ENCODE measurements around the gene IFNLR1.
"Not testable (repeated sequence)": the region's sequence is repeated elsewhere in the genome, so short reads cannot be mapped to it uniquely, and the experiment has no call there.

Gene IFNLR1

DNA sequence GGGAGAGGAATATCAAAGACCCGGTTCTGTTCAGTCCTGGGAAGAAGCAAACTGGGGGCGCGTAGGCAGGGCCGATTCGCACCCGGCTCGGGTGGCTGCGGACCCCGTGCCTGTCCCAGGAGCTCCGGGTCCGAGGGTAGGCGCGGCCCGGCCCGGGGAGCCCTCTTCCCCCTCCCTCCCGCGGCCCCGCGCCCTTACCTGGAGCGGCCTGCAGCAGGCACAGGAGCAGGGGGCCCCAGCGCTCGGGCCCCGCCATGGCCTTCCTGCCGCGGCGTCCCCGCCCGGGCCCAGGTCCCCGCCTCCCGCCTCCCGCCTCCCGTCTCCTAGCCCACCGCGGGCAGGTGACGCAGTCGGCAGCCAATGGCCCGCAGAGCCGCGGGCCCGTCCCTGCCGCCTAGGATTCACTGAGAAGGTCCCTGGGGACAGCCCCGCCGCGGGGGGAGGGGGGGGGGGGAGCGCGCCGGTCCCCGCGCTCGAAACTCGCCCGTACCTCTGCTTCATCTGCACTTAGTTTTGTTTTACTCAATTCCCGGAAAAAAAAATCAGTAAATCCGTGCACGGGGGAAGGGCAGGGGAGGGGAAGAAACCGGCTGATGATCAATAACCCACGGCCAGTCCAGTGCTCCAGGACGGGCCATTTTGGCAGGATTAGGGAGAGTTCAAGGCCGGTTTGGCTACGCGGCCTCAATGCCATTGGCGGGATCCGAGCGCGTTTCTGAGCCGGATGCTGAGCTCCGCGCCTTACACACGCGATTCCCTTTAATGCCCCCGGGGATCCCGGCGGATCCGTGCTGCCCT lies at the start of gene IFNLR1:
Gene IFNLR1 (minus strand): TSS at position 297 of the 798 bp plus-strand sequence. CDS start 41 bp downstream, at position 256.
- DNase-seq: peak; percentile 75

GRCh38 chr1:24235921-24236788 lies 49.1 kb upstream of the IFNLR1 start:
- peak; percentile 49 for DNase-seq

DNA sequence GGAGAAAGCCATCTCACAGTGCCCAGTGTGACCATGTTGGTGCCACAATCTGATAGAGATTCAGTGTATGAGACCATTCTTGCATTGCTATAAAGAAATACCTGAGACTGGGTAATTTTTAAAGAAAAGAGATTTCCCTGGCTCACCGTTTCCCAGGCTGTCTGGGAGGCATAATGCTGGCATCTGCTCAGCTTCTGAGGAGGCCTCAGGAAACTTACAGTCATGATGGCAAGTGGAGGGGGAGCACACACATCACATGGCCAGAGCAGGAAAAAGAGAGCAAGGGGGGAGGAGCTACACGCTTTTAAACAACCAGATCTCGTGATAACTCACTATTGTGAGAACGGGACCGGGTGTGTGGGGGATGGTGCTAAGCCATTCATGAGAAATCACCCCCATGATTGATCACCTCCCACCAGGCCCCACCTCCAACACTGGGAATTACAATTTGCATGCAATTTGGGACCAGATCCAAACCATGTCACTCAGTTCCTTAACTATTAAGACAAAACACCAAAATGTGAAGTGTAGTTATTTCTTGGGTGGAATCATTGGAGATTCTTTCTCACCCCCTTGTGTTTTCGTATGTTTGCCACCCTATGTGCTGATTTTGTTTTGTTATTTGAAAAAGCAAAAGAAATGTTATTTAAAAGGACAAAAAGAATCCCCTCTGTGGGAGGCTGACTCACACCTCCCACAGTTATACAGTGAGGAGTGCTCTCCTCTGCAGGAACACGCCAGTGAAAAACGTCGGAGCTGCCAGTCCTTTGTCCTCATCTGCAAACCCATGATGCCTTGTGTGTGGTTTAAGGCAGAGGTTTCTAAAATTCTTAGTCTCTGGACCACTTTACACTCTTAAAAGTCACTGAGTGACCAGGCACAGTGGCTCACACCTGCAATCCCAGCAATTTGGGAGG lies 46.9 kb upstream of the IFNLR1 start:
- DNase-seq: no peak

DNA sequence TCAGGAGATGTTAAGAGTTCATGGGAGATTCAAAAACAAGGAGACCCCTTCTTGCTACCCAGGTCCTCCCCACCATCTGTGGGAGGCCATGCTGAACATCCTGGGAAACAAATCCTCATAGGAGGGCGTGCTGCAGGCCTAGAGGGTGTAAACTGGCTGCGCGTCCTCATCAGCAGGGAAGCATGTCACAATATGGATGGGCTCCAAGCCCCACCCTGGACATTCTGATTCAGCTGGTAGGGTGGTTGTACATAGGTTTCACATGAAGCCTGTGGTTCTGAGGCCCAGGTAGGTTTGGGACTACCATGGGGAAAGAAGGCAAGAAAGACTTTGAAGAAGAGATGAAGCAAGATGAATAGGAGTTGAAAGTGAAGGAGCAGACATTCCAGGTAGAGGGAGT lies 44.6 kb upstream of the IFNLR1 start:
- no peak for DNase-seq

DNA sequence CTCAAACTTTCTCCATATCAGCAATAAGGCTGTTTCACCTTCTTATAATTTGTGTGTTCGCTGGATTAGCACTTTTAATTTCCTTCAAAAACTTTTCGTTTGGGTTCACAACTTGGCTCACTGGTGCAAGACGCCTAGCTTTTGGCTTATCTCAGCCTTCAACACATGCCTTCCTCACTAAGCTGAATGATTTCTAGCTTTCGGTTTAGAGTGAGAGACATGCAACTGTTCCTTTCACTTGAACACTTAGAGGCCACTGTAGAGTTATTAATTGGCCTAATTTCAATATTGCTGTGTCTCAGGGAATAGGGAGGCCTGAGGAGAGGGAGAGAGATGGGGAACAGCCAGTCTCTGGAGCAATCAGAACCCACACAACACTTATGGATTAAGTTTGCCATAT lies 41.2 kb upstream of the IFNLR1 start:
- no peak for DNase-seq

DNA sequence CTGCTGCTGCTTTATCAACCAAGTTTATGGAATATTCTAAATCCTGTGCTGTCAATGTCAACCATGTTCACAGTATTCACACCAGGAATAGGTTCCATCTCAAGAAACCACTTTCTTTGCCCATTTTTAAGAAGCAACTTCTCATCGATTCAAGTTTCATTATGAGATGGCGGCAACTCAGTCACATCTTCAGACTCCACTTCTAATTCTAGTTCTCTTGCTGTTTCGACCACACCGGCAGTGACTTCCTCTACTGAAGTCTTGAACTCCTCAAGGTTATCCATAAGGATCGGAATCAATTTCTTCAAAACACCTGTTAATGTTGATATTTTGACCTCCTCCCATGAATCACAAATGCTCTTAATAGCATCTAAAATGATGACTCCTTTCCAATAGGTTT lies 39.7 kb upstream of the IFNLR1 start:
- DNase-seq: no peak

DNA sequence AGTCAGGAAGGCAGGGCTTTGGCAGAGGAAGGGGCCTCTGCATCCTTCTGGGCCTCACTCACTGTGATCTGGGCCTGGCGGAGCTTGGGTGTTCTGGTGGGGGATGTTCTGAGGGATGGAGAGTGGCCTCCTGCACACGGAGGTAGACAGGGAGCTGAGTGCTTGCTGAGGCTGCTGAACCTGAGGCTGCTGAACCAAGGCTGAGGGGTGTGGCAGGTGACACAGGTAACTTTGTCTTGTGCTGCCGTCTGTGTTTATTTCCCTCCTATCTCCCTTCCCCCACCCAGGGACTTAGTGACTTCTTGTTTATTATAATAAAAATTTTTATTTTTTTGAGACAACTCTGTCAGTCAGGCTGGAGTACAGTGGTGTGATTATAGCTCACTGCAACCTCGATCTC lies 37.7 kb upstream of the IFNLR1 start:
- DNase-seq: no peak

- no peak for DNase-seq
Observed at GRCh38 chr1:24224086-24224485, 37.0 kb upstream of the IFNLR1 start.

DNA sequence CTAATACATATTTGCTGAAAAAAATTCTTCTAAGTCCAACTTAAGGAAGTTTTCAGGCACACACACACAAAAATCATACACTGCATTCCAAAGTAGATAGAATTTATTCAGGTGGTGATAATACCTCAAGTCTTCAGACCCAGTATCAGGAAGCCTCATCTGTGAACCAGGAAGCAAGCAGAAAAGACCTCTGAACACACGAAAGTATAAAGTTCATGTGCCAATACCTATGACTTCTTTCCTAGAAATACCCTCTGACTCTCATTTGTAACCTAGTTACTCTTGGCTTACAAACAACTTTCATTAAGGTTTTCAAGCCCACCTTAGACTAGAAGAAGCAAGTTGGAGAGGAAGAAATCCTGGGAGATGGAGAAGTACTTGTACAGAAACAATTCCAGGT lies 35.7 kb upstream of the IFNLR1 start:
- DNase-seq: no peak

DNA sequence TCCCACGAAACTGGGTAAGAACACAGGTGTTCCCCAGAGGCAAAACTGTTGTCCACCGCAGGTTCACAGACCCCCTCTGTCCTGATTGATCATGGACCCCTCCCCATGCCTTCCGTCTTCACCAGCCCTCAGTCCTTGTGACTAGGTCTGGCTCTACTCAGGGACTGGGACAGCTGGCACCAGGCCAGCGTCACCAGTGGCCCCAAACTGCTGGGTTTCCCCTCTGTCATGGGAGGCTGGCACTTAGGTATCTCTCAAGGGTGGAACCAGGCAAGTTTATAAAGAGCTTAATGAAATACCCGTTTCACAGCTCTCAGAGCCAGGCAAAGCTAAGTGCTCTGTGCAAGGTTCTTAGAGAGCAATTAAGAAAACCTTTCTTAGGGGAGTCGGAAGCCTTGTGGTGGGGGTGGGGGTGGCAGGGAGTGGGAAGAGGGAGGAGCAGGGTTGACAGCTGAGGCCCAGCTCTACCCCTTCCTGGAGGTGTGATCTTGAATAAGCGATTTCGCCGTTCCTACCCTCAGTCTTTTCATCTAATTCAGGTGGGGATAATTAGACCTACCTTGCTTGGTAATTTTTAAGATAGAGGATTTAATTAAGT lies 35.0 kb upstream of the IFNLR1 start:
- DNase-seq: no peak

DNA sequence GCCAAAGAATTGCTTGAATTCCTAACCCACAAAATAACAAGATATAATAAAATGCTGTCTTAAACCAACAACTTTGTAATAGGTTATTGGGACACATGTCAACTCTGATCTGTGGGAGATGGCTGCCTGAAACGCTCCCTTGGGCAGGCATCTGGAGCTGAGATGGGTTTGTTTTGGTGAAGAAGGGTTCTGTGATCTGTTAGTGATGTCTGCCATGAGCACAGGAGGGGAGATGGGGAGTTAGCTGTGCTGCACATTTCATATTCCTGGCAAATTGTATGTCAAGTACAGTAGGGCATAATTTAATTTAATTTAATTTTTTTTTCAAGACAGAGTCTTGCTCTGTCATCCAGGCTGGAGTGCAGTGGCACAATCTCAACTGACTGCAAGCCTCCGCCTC lies 34.2 kb upstream of the IFNLR1 start:
- DNase-seq: no peak

GRCh38 chr1:24216276-24217074 lies 29.4 kb upstream of the IFNLR1 start:
- no peak for DNase-seq

GRCh38 chr1:24215226-24215814 lies 28.2 kb upstream of the IFNLR1 start:
- no peak for DNase-seq

DNA sequence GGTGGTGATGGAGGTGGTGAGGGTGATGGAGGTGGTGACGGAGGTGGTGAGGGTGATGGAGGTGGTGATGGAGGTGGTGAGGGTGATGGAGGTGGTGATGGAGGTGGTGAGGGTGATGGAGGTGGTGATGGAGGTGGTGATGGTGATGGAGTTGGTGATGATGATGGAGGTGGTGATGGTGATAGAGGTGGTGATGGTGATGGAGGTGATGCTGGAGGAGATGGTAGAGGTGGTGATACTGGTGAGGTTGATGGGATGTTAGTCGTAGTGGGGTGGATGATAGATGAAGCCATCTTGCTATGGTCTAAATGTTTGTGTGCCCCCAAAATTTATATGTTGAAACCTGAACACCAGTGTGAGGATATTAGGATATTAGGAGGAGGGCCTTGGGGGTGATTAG lies 25.3 kb upstream of the IFNLR1 start:
- DNase-seq: no peak

DNA sequence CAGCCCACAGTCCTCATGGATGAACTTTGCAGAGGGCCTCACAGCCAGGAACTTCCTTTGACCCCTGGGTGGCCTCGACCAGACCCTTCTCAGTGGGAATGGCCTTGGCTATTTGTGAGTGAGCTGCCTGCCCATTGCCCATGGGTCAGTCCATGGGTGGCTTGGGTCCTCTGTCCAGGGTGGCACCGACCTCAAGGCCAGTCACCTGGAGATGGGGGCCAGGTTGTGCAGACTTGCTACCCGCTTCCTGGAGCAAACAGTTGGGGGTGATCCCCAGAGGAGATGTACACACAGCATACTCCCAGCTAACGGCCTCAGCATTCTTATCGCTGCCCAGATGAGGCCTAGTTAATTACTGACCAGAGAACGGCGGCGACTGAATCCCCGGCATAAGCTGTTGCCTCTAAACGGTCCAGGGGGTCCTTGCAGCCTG lies 23.1 kb upstream of the IFNLR1 start:
- DNase-seq: no peak

- no peak for DNase-seq
Observed at GRCh38 chr1:24209097-24209496, 22.0 kb upstream of the IFNLR1 start.

DNA sequence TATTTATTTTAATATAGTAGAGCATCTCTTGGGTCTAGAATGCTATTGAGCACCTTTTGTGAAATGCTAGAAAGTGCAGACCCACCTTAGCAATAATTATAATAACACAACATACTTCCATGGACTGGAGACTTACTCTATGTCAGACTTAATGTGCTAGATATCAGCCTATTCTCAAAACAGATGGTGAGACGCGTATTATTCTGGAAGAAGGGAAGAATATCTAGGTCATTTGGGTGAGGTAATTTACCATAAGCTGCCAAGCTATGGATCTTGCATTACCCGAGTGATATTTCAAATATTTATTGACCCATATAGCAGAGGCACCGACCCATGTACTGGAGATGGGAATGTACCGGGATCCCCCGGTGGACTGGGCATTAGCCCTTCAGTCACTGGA lies 20.6 kb upstream of the IFNLR1 start:
- DNase-seq: no peak

- DNase-seq: not testable (repeated sequence)
Observed at GRCh38 chr1:24207395-24207687, 20.3 kb upstream of the IFNLR1 start.

DNA sequence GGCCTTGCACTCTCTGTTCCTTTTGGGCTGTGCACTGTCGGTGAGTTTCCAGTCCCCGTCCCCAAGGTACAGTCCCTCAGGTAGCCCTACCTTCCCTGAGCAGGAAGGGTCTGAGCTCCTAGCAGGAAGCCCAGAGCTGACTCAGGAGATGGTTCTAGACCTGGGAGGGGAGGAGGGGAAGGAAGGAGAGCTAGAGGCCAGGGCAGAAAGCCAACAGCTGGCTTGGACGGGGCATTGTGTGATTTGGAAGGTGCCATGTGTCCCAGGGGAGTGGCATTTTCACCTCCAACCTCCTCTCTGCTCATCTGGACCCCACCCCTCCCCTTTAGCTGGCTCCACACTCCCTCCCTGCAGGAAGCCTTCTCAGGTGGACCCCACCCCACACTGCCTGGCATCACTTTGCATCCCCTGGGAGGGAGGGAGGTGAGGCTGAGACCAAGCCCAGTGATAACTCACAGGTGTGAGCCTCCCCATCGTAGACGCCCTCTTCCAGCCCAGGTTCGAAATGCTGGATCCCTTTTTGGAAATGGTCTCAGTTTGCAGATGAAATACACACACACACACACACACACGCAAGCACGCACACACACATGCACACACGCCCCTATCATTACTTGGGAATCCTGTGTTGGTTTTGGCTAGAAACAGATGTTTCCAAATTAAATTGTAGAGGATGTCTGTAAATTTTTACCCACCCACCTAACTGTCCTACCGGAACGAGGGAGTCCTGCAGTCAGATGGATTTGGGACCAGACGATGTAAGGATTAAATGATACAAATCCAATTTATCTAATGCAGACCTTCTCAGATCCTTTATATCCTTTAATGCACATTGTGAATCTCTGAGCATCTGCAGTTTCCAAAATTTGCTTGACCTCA lies 19.7 kb upstream of the IFNLR1 start:
- DNase-seq: no peak

GRCh38 chr1:24206083-24206464 lies 19.0 kb upstream of the IFNLR1 start:
- no peak for DNase-seq
